WERI-Rb-1 (cell line): ENCODE results near the gene SLC17A8.

Experiments used
- DNase-seq: peaks from one replicate; pipeline ENCODE4 v3.0.0-alpha.2; 2020
- H3K27ac ChIP-seq: fragments of 250-450 bp; sonication (Bioruptor Pico); 2 replicates; pipeline ENCODE4 v1.5.1; 2020; ENCODE audit warnings: mild to moderate bottlenecking, moderate library complexity
- H3K27me3 ChIP-seq: fragments of 250-450 bp; sonication (Bioruptor Pico); 2 replicates; pipeline ENCODE4 v1.5.1; 2021; ENCODE audit warnings: mild to moderate bottlenecking, low read depth, moderate library complexity; ENCODE audit not compliant: insufficient read depth, severe bottlenecking
- H3K36me3 ChIP-seq: fragments of 250-450 bp; sonication (Bioruptor Pico); 2 replicates; pipeline ENCODE4 v1.5.1; 2020; ENCODE audit warnings: mild to moderate bottlenecking, moderate library complexity
- H3K4me3 ChIP-seq: 2 replicates; pipeline ENCODE4 v1.5.1; 2011; ENCODE audit warnings: low read depth, mild to moderate bottlenecking, control low read depth, low read length
- H3K9me3 ChIP-seq: fragments of 250-450 bp; sonication (Bioruptor Pico); 2 replicates; pipeline ENCODE4 v1.5.1; 2021; ENCODE audit warnings: mild to moderate bottlenecking, moderate library complexity; ENCODE audit not compliant: severe bottlenecking
- CTCF ChIP-seq: IDR thresholded peaks from 2 replicates; pipeline ENCODE4 v1.5.1; 2011; ENCODE audit warnings: low read depth, mild to moderate bottlenecking, control low read depth, inconsistent platforms, low read length

Gene SLC17A8

GRCh38 chr12:100399095-100399494, 42.2 kb downstream of the SLC17A8 start:
- no peak for DNase-seq
- no peak for TF ChIP-seq CTCF

GRCh38 chr12:100401660-100402059, 44.8 kb downstream of the SLC17A8 start:
- no peak for TF ChIP-seq CTCF
- no peaks in the 10 kb centered on the region for H3K27me3 ChIP-seq
- DNase-seq, result no peak
- H3K27ac ChIP-seq, result no peak overlapping the region
- H3K4me3 ChIP-seq, result no peak overlapping the region
- H3K36me3 ChIP-seq, result no peaks in the 10 kb centered on the region
- no peaks in the 10 kb centered on the region for H3K9me3 ChIP-seq

More at GRCh38 chr12:100399095-100399494, 42.2 kb downstream of the SLC17A8 start:
- Histone ChIP-seq H3K27ac (no peak overlapping the region), H3K27me3 (no peaks in the 10 kb centered on the region), H3K36me3 (no peaks in the 10 kb centered on the region), H3K4me3 (no peak overlapping the region), H3K9me3 (no peaks in the 10 kb centered on the region)

- DNase-seq, result no peak
- no peak overlapping the region for H3K27ac ChIP-seq
Measured at GRCh38 chr12:100402763-100403162, 45.9 kb downstream of the SLC17A8 start.

GRCh38 chr12:100403446-100403845, 46.6 kb downstream of the SLC17A8 start:
- no peak for DNase-seq

More at GRCh38 chr12:100402763-100403162, 45.9 kb downstream of the SLC17A8 start:
- Histone ChIP-seq H3K27me3 (no peaks in the 10 kb centered on the region), H3K36me3 (no peaks in the 10 kb centered on the region), H3K4me3 (no peak overlapping the region), H3K9me3 (no peaks in the 10 kb centered on the region)
- no peak for TF ChIP-seq CTCF

GRCh38 chr12:100404769-100405407, 48.0 kb downstream of the SLC17A8 start:
- peak; percentile 76 for DNase-seq
- TF ChIP-seq CTCF, result peak; percentile 80
- H3K36me3 ChIP-seq, result no peaks in the 10 kb centered on the region
- no peak overlapping the region for H3K27ac ChIP-seq
- no peaks in the 10 kb centered on the region for H3K27me3 ChIP-seq
- no peak overlapping the region for H3K4me3 ChIP-seq
- H3K9me3 ChIP-seq, result no peaks in the 10 kb centered on the region

More at GRCh38 chr12:100403446-100403845, 46.6 kb downstream of the SLC17A8 start:
- TF ChIP-seq CTCF, result no peak
- no peak overlapping the region for H3K4me3 ChIP-seq
- no peak overlapping the region for H3K27ac ChIP-seq
- H3K9me3 ChIP-seq, result no peaks in the 10 kb centered on the region
- no peaks in the 10 kb centered on the region for H3K27me3 ChIP-seq
- no peaks in the 10 kb centered on the region for H3K36me3 ChIP-seq

- no peak for DNase-seq
- no peak overlapping the region for H3K27ac ChIP-seq
- H3K4me3 ChIP-seq, result no peak overlapping the region
- TF ChIP-seq CTCF, result no peak
- no peaks in the 10 kb centered on the region for H3K27me3 ChIP-seq
- no peaks in the 10 kb centered on the region for H3K36me3 ChIP-seq
- H3K9me3 ChIP-seq, result no peaks in the 10 kb centered on the region
Measured at GRCh38 chr12:100413001-100413400, 56.1 kb downstream of the SLC17A8 start.
